ENCODE measurements around the gene DNAH1. TPM values are rescaled to one million over a fixed set of nuclear protein-coding genes. Genes with fewer than 3 reads are reported as not detected.
A peak's percentile ranks its signal among the peaks of the same experiment; 100 is the strongest.

The DNAH1 gene
- total RNA-seq, 1 donor from 2014 or later: 3.3 TPM

DNA sequence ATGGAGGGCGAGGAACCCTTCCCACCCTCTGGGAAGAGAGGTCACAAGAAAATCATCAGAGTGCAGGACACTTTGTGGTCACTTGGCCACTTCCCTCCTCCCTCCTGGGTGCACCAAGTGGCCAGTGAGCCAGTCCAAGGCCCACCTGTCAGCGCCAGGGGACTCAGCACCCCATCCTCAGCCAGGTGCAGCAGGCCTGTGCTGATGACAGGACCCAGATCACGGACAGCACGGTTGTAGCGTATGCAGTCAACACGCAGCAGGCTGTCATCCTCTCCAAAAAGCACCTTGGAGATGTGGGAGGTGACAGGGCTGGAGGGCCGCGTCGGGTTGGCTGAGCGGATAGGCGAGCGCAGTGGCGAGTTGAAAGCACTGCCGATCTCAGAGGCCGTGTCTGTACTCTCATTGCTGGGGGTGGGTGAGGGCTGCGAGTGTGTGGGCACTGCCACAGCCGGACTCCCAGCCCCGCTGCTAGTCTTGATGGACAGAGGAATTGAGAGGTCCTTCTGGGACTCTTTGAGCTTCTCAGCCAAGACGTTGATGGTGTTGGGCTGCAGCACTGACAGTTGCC, 87.2 kb downstream of the DNAH1 start:
- Mint-ChIP-seq H3K4me3 (ENCODE audit: unreplicated experiment) (no peak overlapping the region), H3K27me3 (ENCODE audit: unreplicated experiment) (peaks cover 8% of the 10 kb centered on the region), H3K9me3 (ENCODE audit: unreplicated experiment) (no peaks in the 10 kb centered on the region), H3K36me3 (ENCODE audit: low read depth, unreplicated experiment) (peaks cover 36% of the 10 kb centered on the region), H3K4me1 (ENCODE audit: unreplicated experiment) (peaks cover 3% of the 10 kb centered on the region), H3K27ac (ENCODE audit: unreplicated experiment) (no peak overlapping the region)
- TF ChIP-seq, protein P1, sequence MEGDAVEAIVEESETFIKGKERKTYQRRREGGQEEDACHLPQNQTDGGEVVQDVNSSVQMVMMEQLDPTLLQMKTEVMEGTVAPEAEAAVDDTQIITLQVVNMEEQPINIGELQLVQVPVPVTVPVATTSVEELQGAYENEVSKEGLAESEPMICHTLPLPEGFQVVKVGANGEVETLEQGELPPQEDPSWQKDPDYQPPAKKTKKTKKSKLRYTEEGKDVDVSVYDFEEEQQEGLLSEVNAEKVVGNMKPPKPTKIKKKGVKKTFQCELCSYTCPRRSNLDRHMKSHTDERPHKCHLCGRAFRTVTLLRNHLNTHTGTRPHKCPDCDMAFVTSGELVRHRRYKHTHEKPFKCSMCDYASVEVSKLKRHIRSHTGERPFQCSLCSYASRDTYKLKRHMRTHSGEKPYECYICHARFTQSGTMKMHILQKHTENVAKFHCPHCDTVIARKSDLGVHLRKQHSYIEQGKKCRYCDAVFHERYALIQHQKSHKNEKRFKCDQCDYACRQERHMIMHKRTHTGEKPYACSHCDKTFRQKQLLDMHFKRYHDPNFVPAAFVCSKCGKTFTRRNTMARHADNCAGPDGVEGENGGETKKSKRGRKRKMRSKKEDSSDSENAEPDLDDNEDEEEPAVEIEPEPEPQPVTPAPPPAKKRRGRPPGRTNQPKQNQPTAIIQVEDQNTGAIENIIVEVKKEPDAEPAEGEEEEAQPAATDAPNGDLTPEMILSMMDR (IDR thresholded peaks at IDR 0.05; ENCODE audit: unreplicated experiment): no peak
- no peak for DNase-seq (ENCODE audit: low spot score)

DNA sequence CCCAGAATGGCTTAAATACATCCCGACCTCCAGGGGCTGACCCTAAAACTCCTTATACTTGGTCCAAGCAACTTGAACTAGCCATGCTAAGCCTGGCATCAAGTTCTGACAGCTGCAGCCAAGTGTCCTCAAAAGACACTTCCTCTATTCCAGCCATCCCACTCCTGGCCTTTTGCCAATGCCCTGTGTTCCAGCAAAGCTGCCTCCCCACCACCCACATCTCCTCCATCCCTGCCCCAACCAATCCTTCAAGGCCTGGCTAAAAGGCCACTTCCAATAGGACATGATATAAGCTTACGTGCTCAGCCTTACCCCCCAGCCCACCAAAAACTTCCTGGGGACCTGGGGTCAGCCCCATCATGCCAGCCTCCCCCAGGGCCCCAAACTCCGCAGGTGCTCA, 87.8 kb downstream of the DNAH1 start:
- no peak overlapping the region for H3K27ac Mint-ChIP-seq (ENCODE audit: unreplicated experiment)
- DNase-seq (ENCODE audit: low spot score): no peak
- peaks cover 40% of the 10 kb centered on the region for H3K36me3 Mint-ChIP-seq (ENCODE audit: low read depth, unreplicated experiment)
- H3K4me1 Mint-ChIP-seq (ENCODE audit: unreplicated experiment): peaks cover 9% of the 10 kb centered on the region
- H3K4me3 Mint-ChIP-seq (ENCODE audit: unreplicated experiment): peak overlapping the region; percentile 37
- TF ChIP-seq, protein P1 (IDR thresholded peaks at IDR 0.05; ENCODE audit: unreplicated experiment): no peak
- no peaks in the 10 kb centered on the region for H3K9me3 Mint-ChIP-seq (ENCODE audit: unreplicated experiment)
- H3K27me3 Mint-ChIP-seq (ENCODE audit: unreplicated experiment): peaks cover 11% of the 10 kb centered on the region

DNA sequence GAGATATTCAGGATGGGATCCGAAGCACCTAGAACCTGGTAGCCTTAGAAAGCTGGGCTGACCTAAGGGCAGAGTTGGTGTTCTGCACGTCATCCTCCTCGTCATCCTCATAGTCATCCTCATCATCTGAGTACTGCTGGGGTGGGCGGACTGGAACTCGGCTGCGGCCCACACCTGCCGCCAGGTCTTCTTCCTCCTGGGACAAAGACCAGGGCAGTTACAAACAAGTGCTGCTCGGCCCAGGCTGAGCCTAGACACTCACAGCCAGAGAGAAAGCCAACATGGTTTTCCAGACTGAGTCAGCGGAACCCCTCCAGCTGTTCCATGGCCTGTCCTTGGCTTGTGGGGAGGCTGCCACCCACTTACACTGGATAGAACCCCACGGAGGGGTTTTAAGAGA, 88.3 kb downstream of the DNAH1 start:
- H3K36me3 Mint-ChIP-seq (ENCODE audit: low read depth, unreplicated experiment): peaks cover 40% of the 10 kb centered on the region
- H3K27me3 Mint-ChIP-seq (ENCODE audit: unreplicated experiment): peaks cover 13% of the 10 kb centered on the region
- no peak for DNase-seq (ENCODE audit: low spot score)
- peaks cover 13% of the 10 kb centered on the region for H3K4me1 Mint-ChIP-seq (ENCODE audit: unreplicated experiment)
- H3K9me3 Mint-ChIP-seq (ENCODE audit: unreplicated experiment): no peaks in the 10 kb centered on the region
- H3K27ac Mint-ChIP-seq (ENCODE audit: unreplicated experiment): no peak overlapping the region
- TF ChIP-seq, protein P1 (IDR thresholded peaks at IDR 0.05; ENCODE audit: unreplicated experiment): no peak
- peak overlapping the region; percentile 37 for H3K4me3 Mint-ChIP-seq (ENCODE audit: unreplicated experiment)

- TF ChIP-seq, protein P1 (IDR thresholded peaks at IDR 0.05; ENCODE audit: unreplicated experiment): no peak
- peaks cover 40% of the 10 kb centered on the region for H3K36me3 Mint-ChIP-seq (ENCODE audit: low read depth, unreplicated experiment)
- H3K27me3 Mint-ChIP-seq (ENCODE audit: unreplicated experiment): peaks cover 13% of the 10 kb centered on the region
- DNase-seq (ENCODE audit: low spot score): no peak
- no peak overlapping the region for H3K27ac Mint-ChIP-seq (ENCODE audit: unreplicated experiment)
- peak overlapping the region; percentile 59 for H3K4me3 Mint-ChIP-seq (ENCODE audit: unreplicated experiment)
- H3K4me1 Mint-ChIP-seq (ENCODE audit: unreplicated experiment): peaks cover 14% of the 10 kb centered on the region
- H3K9me3 Mint-ChIP-seq (ENCODE audit: unreplicated experiment): no peaks in the 10 kb centered on the region
Measured at GRCh38 chr3:52405066-52405465, 88.9 kb downstream of the DNAH1 start.

DNA sequence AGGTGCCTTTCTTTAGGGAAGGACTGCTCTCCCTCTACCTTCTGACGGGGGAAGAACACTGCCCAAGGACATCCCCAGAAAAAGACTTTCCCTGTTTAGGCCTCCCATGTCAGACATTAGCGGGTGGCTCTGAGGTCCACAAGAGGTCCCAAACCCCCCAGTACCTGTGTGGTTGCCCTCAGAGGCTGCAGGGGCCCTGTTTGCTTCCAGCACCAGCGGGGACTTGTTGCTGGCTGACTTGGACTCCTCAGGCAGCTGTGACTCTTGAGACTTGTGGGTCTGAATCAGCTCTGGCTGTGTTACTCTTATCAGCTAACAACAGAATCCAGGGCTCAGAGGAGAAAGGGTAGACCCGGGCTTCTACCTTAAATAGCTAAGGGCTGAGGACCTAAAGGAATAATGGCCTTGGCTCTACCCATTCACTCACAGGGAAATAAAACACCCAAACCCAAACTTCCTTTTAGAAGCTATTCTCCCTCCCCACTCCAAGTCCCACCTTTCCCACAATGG, 89.5 kb downstream of the DNAH1 start:
- TF ChIP-seq, protein P1 (IDR thresholded peaks at IDR 0.05; ENCODE audit: unreplicated experiment): no peak
- peaks cover 35% of the 10 kb centered on the region for H3K36me3 Mint-ChIP-seq (ENCODE audit: low read depth, unreplicated experiment)

More for the DNA sequence above, 89.5 kb downstream of the DNAH1 start:
- Mint-ChIP-seq H3K27me3 (ENCODE audit: unreplicated experiment) (peaks cover 13% of the 10 kb centered on the region), H3K9me3 (ENCODE audit: unreplicated experiment) (no peaks in the 10 kb centered on the region), H3K4me3 (ENCODE audit: unreplicated experiment) (no peak overlapping the region), H3K27ac (ENCODE audit: unreplicated experiment) (no peak overlapping the region), H3K4me1 (ENCODE audit: unreplicated experiment) (peaks cover 14% of the 10 kb centered on the region)
- DNase-seq (ENCODE audit: low spot score): no peak

Data from endothelial cell (in vitro differentiated cells).